Activated CD8-positive, alpha-beta memory T cell treated with anti-CD3 and anti-CD28 coated beads, Interleukin-2, amount 50 U/mL, for 24 hours (primary cell): ENCODE results near the gene MTERF4.

Experiments
- DNase-seq: peaks from one replicate; pipeline ENCODE4 v3.0.0-alpha.2; 2020; ENCODE audit errors: extremely low read depth

MTERF4 gene

DNA sequence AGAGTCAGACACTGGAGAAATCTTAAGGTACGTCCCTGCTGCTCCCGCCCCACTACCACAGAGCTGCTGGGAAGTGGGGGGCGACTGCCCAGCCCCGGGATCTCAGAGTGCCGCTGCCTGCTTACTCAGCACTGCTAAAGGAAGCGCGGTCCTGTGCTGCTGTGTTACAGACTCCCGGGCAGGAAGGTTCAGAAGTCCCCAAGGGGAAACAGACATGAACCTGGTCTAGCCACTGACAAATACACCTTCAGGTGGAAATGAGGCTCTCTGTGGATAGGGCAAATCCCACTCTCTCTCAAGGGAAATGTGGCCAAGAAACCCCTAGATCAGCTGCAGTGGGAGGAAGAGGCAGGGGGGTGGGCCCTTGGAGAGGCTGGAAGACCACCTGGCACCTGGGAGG lies 13.7 kb downstream of the MTERF4 start:
- no peak for DNase-seq

DNA sequence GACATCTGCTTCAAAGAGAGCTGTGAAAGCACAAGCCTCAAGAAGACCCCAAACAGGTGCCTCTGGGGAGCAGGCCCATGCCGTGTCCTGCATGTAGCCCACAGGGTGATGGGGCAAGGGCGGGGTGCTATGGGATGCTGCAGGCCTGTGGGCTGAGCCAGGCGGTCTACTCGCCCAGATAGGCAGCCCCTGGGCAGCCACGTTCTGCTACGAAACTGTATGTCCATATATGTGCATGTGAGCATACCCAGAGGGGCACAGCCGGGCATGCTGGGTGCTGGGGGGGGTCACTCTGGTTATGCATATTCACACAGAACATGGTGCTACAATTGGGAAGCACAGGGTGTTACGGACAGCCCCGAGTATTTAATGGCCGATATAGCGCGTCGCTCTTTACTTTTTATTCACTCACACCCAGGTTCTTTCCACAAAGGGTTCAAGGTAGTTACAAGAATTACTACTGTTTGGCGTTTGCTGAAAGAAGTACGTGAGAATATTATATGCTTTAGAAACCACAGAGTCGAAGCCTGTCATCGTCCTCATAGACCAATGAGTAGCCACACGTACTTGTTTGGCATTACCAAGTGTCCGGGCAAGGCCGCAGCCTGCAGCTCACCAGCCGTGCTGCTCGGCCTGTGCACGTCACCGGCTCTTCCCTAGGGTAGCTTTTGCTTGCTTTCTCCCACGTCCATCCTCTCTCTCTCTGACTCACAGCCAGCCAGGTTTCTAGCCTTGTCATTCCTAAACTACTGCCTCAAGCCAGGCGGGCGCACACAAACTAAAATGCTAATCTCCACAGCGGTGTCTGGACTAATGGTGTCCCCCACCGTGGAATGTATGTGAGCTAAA lies 14.4 kb downstream of the MTERF4 start:
- no peak for DNase-seq

DNA sequence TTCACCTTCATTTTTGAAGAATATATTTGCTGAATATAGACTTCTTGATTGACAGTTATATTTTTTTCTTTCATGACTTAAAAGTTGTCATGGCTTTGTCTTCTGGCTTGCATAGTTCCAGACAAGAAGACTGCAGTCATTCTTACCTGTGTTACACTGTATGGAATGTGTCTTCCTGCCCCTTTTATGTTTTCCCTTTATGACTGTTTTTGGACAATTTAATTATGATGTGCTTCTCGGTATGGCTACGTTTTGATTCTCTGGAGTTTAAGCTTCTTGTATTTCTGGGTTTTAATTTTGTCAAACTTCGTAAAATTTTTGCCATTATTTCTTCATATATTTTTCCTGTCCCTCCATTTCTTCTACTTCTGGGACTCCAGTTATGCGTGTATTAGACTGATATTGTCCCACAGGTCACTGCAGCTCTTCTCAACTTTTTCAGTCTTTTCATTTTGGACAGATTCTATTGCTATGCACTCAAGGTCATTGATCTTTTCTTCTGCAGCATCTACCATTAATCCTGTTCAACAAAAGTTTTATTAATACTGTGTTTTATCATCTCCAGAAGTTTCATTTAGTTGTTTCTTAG lies 17.1 kb downstream of the MTERF4 start:
- no peak for DNase-seq

DNA sequence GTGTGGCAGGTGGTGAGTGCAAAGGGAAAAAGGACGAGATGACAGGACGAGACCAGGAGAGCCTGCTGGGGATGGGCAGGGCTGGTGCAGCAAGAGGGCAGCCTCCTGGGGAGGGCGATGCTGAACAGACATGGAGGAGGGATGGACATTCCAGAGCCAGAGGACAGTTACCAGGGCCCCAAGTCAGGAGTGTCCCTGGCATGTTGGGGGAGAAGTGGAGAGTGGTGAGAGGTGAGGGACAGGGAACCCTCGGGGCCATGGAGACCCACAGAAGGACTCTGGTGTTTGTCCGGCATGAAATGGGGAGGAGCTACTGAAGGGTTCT lies 19.0 kb downstream of the MTERF4 start:
- no peak for DNase-seq

DNA sequence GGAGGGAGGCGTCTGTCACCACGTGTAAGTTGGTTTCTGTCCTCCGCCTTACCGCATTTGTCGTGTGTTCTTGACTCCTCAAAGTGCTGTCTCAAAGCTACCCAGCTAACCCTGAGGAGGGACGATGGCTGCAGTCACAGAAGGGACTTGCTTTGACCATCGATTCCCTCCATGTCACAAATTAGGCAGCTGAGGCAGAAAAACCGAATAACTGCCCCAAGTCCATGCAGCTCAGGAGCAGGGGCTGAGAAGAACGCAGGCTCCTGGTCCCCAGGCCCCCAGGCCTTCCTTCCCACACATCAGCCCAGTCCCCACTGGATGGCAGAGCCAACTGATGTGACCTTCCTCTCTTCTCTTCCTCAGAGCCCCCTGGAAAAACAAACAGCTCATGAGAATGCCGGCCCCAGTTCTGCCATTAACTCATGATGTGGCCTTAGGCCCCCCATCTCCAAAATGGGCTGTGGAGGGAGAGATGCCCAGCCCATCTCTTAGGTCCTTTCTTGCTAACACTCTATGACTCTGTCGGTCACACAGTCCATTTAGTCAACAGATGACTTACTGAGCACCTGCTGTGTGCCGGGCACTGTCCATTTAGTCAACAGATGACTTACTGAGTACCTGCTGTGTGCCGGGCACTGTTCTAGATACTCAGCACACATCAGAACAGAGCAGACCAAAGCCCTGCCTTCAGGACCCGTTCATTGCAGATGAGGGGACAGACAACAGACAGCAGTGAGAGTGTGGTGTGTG lies 19.6 kb downstream of the MTERF4 start:
- no peak for DNase-seq

DNA sequence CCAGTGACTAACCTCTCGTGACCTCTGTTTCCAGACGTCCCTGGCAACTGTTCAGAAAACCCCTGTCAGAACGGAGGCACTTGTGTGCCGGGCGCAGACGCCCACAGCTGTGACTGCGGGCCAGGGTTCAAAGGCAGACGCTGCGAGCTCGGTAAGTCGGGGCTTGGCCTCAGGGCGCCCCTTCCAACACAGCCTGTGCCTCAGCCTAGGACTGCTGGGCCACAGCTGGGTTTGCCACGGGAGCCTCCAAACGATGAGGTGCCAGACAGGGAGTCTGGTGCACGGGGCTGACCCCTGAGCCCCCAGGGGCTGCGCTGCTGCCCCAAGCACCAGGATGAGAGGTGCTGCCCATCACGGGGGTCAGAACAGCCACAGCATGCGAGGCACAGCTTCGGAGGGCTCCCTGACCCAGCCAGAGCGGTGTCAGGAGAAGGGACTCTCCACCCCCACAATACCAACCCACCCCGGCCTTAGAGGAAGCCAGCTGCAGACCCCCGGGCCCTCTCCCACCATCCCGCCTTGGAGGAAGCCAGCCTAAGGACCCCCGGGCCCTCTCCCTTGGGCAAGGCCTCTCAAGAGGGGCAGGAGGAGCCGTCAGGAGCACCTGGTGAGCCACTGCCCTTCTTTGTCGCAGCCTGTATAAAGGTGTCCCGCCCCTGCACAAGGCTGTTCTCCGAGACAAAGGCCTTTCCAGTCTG lies 20.3 kb downstream of the MTERF4 start:
- DNase-seq, result no peak

DNA sequence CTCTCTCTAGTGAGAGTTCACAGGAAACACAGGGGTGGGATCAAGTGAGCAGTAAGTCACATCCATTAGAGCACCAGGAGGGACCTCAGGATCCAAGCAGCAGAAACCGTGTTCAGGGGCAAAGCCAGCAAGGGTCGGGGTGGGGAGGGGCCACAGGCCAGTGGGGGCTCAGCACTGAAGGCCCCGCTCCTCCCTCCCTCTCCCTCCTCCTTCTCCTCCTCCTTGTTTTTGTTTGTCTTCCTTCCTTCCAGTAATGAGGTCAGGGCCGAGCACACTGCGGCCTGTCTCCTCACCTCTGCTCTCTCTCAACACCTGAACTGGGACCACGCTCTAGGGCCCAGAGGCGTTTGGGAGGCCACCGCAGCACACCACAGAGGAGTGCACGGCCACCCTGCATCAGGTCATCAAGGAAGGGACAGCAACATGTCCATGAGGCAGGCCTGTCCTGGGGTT lies 20.9 kb downstream of the MTERF4 start:
- DNase-seq, result no peak

DNA sequence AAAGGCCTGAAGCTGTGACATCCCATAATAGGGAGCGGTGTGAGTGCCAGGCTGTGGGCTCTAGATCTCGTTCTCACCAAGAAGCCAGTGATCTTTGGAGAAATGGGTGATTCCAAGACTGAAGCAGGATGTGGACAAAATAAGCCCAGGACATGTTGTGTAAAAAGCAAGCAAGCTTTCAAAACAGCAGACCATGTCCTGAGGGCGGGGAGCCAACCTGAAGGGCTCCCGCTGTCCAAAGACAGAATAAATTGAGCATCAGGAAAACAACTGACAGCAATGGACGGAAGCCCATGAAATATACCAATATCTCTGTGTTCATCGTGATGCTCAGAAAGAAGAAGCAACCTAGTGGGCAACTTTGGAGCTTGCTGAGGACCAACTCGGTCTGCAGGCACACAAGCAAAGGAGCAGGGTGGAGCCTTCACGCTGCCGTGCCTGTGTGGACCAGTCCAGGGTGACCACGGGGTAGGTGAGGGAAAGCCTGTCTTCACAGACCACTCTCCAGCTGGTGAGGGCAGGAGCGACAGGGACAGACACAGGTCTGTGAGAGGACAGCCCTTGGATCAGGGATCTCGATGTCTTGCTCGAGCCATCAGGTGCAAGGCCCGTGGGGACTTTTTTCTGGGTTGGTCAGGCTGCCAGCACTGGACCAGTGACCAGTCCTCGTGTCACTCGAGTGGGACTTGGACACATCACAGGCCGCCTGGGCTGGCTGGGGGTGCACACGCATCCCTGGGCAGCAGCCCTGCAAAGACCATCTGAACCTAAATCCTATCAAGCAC lies 21.5 kb downstream of the MTERF4 start:
- no peak for DNase-seq

DNA sequence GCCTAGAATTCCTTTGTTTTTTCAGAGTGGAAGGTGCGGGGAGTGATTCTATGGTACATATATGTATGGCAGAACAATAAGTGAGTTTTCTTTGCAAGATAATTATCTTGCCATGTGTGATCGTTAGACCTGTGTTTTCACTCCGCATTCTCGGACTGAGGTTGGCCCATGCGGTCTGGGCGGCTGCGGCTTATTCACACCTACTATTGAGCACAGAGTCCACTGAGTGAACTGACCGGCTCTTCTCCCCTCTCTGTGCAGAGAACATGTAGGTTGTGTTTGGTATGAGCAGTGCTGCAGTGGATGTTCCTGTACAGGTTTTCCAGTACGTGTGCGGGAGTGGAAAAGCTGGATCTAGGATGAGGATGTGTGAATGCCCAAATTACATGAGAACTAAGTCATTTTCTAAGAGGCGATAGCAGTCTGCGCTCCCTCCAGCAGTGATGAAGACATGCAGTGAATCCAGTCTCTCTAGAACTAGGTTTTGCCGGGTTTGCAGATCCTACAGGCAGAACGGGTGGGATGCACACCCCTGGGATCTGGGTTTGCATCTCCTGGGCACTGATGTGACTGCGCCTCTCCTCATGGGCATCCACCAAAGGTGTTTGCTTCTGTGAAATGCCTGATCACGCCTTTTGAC lies 27.1 kb downstream of the MTERF4 start:
- DNase-seq, result no peak

DNA sequence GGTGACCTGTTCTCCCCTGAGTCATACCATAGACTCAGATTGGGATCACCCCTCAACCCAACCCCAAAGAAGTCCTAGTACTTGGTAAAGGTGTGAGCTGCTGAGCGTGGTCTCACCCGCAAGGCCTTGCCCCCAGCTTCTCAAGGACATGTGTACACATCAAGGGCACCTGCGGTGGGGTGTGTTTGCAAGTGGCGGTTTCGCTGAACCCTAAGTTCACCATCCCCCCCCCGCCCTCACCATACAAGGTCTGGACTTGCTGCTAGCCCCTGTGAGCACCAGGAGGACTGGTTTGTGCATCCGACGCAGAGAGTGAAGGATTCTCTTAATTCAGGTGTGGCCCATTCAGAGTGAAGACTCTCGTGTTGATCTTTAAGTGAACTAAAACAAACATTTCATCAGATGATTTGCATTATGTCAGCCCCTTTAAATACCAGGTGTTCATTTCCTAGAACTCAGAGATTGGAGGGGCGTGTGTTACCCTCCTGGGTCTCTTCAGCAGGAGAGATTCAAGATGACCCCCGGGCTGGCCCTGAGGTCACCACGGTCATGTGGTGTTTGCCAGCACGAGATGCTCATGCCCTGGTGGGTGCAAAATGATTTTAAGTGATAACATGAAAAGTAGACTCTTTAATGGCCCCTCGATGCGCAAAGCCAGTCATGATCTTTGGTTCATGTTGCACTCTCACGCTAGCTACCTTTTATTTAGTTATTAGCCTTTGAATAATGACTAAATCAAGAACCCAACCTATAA lies 27.8 kb downstream of the MTERF4 start:
- DNase-seq, result no peak

DNA sequence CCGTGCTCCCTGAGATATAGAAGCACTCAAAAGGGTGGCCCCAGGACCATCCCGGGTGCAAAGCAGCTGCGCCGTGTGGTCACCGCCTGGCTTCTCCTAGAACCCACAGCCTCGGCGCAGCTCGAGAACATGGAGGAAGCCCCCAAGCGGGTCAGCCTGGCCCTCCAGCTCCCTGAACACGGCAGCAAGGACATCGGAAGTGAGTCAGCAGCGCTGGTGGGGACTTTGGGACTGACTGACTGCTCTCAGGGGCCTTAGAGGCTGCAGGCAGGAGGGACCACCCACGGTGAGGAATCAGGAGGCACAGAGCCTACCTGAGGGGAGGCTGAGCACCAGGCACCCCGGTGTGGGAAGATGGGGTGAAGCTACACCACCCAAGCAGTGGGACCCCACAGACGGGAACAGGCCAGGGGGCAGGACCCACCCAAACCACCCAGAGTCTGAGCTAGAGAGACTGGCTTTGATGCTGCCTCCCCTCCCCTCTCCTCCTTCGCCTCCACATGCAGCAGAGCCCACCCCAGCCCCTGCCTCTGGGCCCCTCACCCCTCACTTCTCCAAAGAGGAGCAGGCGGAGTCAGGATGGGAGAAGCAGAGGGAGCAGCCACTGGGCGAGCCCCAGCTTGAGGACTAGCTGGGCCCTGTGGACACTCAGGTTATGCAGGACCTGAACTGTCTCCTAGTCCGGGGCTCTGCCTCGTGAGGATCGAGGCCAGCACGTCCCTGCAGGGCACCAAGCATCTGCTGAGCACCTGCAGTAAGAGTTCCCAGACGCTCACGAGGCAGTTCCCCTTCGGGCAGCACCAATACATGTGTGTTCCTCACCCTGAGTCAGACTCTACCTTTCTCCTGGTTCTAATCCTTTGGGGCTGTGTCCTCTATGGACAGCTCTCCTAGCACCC lies 28.7 kb downstream of the MTERF4 start:
- DNase-seq, result no peak

DNA sequence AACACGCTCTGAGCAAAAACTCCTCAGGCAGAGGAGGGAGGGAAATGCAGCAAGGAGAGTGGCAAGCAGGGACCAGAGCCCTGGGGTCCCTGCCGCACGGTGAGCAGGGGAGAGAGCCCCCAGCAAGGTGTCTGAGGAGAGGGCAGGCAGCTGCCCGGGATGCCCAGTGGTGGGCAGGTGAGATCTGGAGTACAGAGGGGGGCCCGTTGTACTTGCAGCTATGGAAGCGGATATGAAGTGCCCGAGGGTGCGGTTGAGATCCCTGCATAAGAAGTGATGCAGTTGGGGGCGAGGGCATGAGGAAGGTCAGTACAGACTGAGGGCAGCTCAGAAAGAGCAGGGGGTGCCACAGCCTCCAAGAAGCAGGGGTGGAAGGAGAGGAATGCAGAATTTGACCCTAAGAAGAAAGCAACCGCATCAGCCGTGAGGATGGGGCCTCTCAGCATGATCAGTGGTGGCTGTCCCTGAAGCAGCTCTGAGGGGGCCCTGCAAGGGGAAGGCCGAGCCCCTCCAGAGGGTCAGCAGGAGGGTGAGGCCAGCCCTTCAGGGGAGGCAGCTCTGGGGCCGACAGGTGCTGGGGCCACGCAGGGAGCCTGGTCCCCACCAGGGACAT lies 29.4 kb downstream of the MTERF4 start:
- DNase-seq, result no peak

DNA sequence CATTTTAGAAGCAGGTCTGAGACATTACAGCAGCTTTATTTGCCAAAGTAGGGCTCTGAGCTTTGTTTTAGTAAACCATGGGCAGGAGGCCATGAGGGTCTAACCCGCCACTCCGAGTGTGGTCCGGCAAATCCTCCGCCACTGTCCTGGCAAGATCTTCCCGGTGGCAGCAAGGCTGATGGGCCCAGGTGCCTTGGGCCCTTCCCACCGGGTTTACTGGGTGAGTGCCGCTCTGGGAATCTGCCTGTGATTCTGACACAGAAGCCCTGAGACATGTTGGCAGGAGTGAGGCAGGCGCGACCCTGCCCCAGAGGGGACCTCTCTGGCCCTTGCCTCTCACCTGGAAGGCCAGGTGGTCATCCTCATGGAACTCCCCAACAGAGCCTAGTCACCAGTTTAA lies 29.9 kb downstream of the MTERF4 start:
- no peak for DNase-seq

DNA sequence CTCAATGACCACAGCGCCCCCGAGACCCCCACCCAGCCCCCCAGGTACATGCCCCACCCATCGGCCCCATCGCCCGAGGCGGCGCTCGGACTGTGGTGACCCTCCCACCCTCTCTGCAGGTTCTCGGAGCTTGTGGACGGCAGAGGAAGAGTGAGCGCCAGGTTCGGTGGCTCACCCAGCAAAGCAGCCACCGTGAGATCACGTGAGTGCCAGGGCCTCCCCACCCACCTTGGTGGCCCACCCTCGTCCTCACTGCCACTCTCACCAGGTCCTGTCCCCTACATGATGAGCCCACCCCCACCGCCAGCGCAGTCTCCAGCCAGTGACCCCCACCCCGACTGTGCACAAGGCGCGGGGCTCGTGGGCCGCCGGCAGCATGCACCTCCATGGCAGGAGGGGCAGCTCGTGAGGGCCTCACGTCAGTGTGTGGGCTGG lies 30.4 kb downstream of the MTERF4 start:
- no peak for DNase-seq

DNA sequence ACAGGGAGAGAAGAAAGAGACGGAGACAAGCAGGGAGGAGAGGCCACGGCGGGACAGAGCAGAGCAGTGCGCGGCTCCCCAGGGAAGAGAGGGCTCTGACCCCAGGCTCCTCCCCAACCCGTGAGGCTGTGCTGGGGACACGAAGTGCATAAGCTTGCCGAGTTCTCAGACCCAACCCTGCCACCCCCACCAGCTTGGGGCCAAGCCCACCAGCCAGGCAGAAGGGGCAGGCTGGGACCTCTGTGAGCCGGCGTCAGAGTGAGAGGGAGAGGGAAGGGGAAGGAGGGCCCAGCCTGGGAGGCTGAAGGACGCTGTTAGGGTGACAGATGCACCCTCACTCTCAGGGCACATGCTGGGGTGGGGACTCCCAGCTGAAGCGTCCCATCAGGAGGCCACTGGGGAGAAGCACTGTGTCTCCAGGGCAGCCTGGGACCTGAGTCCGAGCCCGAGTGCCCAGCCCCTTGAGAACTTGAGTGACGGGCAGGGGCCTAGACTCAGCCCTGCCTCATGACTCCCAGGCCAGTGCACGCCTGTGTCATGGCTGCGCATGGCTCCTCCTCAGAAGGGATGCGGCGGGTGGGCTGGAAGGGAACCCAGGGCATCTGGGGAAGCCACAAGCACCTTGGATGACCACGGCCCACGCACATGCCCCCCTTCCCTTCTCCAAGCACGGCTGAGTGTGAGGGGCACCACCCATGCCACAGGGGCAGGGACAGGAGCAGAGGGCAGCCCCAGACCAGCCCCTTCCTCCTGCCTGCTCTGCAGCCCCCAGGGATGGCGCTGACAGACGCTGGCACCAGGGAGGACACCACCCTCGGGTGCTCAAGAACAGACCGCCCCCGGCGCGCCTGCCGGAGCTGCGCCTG lies 31.0 kb downstream of the MTERF4 start:
- no peak for DNase-seq

DNA sequence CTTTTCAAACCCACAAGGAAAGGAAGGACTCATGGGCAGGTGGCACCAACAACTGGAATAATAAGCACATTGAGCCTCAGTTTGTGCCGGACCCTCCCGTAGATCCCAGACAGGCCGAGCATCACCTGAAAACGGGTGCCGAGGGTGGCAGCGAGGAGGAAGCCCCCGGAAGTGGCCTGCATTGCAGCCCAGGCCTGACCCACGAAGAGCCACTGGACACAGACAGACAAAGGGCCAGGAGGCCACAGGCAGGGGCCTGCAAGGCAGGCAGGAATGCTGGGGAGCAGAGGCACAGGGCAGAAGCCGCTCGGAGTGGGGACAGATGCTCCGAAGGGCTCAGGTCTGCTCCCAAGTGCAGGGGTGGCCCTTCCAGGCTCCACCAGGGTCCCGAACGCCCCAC lies 31.7 kb downstream of the MTERF4 start:
- no peak for DNase-seq

DNA sequence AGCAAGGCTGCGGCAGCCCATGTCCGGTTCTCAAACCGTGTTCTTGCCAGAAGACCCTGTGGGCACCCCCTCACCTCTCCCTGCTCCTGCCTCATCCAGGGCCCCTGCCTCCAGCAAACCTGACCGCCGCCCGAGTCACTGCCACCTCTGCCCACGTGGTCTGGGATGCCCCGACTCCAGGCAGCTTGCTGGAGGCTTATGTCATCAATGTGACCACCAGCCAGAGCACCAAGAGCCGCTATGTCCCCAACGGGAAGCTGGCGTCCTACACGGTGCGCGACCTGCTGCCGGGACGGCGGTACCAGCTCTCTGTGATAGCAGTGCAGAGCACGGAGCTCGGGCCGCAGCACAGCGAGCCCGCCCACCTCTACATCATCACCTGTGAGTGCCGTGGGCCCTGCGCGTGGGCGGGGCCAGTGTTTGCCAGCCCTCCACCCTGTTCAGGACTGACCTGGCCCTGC lies 32.2 kb downstream of the MTERF4 start:
- no peak for DNase-seq
